BJ (cell line): Measurements from ENCODE around the gene PPP1R12B. TPM values are rescaled to one million over a fixed set of nuclear protein-coding genes. Genes with fewer than 3 reads are reported as not detected.
"Not testable (repeated sequence)": the region's sequence is repeated elsewhere in the genome, so short reads cannot be mapped to it uniquely, and the experiment has no call there.

Experiments used
- CTCF ChIA-PET: fragments of 350-600 bp; formaldehyde crosslinking; extraction: SDS; loops from one replicate; lab custom pipeline; 2021; ENCODE audit warnings: antibody characterized with exemption, inconsistent platforms; lab: Yijun Ruan, JAX
- POLR2A ChIA-PET: fragments of 300-600 bp; sonication (Branson Sonifier 250); formaldehyde crosslinking; extraction: SDS; loops from one replicate; lab custom pipeline; 2021; ENCODE audit warnings: antibody characterized with exemption; lab: Charles Lee
- DNase-seq: peaks from one replicate; pipeline ENCODE4 v3.0.0-alpha.2; 2011; ENCODE audit warnings: low read depth
- H3K27me3 ChIP-seq: 2 replicates; pipeline ENCODE4 v1.6.0; 2011; ENCODE audit warnings: low read length; ENCODE audit not compliant: control insufficient read depth, insufficient read depth
- H3K36me3 ChIP-seq: 2 replicates; pipeline ENCODE4 v1.5.1; 2011; ENCODE audit warnings: low read length; ENCODE audit not compliant: control insufficient read depth, insufficient read depth
- H3K4me3 ChIP-seq: 2 replicates; pipeline ENCODE4 v1.5.1; 2011; ENCODE audit warnings: low read depth, mild to moderate bottlenecking, control low read depth, low read length
- polyA plus RNA-seq: library from polyadenylated mRNA; depleted of rRNA; stranded (reverse); fragments of >200 nt; gene quantifications from 2 replicates; pipeline ENCODE4 v1.2.3, GENCODE V29; 2011
- TF ChIP-seq, protein P1 (sequence below): IDR thresholded peaks from 2 replicates; pipeline ENCODE4 v1.5.1; 2011; ENCODE audit warnings: low read depth, mild to moderate bottlenecking, control low read depth, inconsistent platforms, low read length, moderate library complexity; ENCODE audit not compliant: insufficient read depth

Gene PPP1R12B
- polyA plus RNA-seq, 1 experiment: 9.4 TPM

DNA sequence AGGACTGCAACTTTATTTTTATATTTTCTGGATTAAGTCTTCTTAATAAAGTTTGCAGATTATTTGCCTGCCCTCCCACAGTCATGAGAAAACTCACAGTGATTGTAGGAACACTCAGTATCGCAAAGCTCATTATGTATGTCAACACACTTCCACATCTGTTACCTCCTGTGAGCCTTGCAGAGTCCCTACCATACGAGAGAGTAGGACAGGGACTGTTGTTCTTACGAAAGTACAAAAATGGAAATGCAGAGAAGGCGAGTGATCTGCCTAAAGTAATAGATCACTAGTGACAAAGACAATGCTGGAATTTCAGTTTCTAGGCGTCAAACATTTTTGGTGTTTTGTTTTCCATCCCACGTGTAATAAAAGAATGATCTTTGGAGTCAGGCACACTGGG lies 230.1 kb downstream of the PPP1R12B start:
- CTCF ChIA-PET: interaction anchor here (0.7 to 2.8 kb wide), 10 partner anchors 9 to 543 kb away, joined by 3 to 29 read pairs (median 4); no protein-coding TSS in a partner anchor
- Histone ChIP-seq H3K4me3 (no peak overlapping the region), H3K36me3 (no peaks in the 10 kb centered on the region; the same call in 1 of the 2 replicates), H3K27me3 (no peaks in the 10 kb centered on the region)
- POLR2A ChIA-PET: interaction anchor here (0.8 to 1.5 kb wide), 2 partner anchors 11 to 17 kb away, joined by 3 to 4 read pairs; no protein-coding TSS in a partner anchor
- DNase-seq: no peak
- TF ChIP-seq, protein P1, sequence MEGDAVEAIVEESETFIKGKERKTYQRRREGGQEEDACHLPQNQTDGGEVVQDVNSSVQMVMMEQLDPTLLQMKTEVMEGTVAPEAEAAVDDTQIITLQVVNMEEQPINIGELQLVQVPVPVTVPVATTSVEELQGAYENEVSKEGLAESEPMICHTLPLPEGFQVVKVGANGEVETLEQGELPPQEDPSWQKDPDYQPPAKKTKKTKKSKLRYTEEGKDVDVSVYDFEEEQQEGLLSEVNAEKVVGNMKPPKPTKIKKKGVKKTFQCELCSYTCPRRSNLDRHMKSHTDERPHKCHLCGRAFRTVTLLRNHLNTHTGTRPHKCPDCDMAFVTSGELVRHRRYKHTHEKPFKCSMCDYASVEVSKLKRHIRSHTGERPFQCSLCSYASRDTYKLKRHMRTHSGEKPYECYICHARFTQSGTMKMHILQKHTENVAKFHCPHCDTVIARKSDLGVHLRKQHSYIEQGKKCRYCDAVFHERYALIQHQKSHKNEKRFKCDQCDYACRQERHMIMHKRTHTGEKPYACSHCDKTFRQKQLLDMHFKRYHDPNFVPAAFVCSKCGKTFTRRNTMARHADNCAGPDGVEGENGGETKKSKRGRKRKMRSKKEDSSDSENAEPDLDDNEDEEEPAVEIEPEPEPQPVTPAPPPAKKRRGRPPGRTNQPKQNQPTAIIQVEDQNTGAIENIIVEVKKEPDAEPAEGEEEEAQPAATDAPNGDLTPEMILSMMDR: no peak

DNA sequence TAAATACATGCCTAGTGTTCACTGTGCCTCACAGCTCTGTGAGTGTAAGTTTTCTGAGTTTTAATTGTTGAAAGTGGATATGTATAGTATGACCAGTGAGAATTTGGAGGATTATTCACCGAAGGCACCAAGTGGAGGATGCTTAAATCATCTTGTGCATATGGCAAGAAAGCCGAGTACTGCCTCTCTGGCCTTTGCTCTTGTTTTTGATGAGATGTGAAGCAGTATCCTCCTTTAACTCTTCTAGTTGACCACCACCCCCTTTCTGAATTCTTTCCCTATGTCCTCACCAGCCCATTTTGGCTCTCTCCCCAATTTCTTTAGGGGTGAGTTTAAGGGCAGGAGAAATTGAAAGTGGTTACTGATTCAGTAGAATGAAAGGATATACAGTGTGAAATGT lies 231.3 kb downstream of the PPP1R12B start:
- CTCF ChIA-PET: interaction anchor here (2.2 kb wide), 1 partner anchor 11 kb away, joined by 9 read pairs; no protein-coding TSS in a partner anchor
- POLR2A ChIA-PET: no interaction called here

DNA sequence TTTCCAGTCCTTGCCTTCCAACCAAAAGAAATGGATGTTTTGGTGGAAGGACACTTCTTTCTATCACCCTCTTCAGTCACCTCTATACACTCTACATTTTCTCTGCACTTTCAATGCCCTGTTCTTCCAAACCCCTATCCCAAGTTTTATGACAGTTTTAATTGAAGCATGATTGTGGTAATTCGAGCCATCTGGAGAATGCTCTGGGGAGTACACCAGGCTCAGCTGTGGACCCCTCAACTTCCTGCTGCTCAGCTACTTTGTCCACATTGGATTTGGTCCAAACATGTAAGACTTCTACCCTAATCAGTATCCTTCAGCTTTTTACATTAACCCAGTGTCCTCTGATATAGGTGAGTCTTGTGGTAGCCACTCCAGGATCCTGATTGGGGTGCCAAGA lies 232.1 kb downstream of the PPP1R12B start:
- no peaks in the 10 kb centered on the region for H3K27me3 ChIP-seq
- ChIA-PET POLR2A (no interaction called here), CTCF (interaction anchor here (2.2 kb wide), 1 partner anchor 12 kb away, joined by 9 read pairs; no protein-coding TSS in a partner anchor)
- TF ChIP-seq, protein P1: no peak
- DNase-seq: no peak
- H3K4me3 ChIP-seq: no peak overlapping the region
- H3K36me3 ChIP-seq: no peaks in the 10 kb centered on the region

More for the DNA sequence above, 231.3 kb downstream of the PPP1R12B start:
- no peaks in the 10 kb centered on the region; the same call in 1 of the 2 replicates for H3K36me3 ChIP-seq
- TF ChIP-seq, protein P1: no peak
- DNase-seq: peak; percentile 79
- H3K4me3 ChIP-seq: no peak overlapping the region
- no peaks in the 10 kb centered on the region for H3K27me3 ChIP-seq

DNA sequence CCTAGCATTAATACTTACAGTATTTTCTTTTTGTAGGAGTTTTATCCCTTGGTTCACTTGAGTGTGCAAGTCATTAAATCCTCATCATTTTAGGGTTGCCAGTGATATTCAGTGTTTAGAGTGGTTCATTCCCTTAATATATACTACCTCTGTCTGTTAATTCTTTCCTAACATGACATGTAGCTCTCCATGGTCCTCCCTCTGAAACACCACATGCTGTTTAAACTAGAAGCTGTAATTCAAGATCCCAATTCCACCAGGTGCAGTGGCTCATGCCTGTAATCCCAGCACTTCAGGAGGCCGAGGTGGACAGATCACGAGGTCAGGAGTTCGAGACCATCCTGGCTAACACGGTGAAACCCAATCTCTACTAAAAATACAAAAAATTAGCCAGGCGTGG lies 233.9 kb downstream of the PPP1R12B start:
- POLR2A ChIA-PET, H3K36me3 ChIP-seq, DNase-seq, H3K4me3 ChIP-seq, H3K27me3 ChIP-seq: not testable (repeated sequence)
- CTCF ChIA-PET: interaction anchor here (0.9 to 1.6 kb wide), 4 partner anchors 8 to 81 kb away, joined by 3 to 4 read pairs (median 4); no protein-coding TSS in a partner anchor

DNA sequence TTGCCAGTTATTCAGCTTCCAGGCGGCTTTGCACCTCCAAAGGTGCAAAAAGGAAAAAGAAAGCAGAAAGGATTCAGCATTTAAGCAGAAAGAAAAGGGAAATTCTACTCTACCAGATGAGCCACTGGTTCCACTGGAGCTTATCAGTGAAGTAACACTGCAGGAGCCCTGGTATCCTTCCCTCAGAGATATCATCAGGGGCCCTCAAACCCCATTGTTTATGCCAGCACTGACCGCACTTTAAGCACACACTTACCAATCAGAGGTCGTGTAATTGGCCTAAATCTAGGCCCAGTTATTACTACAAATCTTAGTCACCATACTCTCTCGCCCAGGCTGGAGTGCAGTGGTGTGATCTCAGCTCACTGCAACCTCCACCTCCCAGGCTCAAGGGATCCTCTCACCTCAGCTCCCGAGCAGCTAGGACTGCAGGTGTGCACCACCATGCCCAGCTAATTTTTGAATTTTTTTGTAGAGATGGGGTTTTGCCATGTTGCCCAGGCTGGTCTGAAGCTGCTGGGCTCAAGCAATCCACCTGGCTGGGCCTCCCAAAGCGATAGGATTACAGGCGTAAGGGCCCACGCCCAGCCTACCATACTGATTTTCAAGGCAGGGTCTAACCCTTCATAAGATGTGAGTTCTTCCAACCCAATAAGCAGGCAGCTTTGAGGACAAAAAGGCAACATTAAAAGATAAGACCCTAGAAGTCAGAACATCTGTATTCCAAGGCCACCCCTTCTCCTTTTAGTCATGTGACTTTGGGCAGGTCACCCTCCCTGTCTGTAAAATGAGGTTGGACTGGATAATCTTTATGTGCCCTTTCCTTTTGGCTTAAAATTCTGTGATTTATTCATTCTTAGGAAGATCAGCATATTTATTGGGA lies 236.4 kb downstream of the PPP1R12B start:
- CTCF ChIA-PET: interaction anchor here (0.9 to 5.5 kb wide), 6 partner anchors 8 to 121 kb away, joined by 3 to 25 read pairs (median 4); no protein-coding TSS in a partner anchor
- POLR2A ChIA-PET: no interaction called here
- TF ChIP-seq, protein P1: no peak
- H3K4me3 ChIP-seq: no peak overlapping the region
- no peaks in the 10 kb centered on the region for H3K36me3 ChIP-seq
- H3K27me3 ChIP-seq: no peaks in the 10 kb centered on the region
- no peak for DNase-seq
